Activated CD4-positive, alpha-beta T cell treated with anti-CD3 and anti-CD28 coated beads, Interleukin-2, amount 10 ng/mL, durations not matched to agents 7 days and 5 days (primary cell): ENCODE results near the gene GPR42. TPM values are rescaled to one million over a fixed set of nuclear protein-coding genes. Genes with fewer than 3 reads are reported as not detected.

ENCODE experiments used
- CTCF ChIA-PET: fragments of 350-600 bp; sonication (Branson Sonifier 250); formaldehyde crosslinking; loops from one replicate; lab custom pipeline; 2021; ENCODE audit warnings: antibody characterized with exemption; lab: Charles Lee
- POLR2A ChIA-PET: fragments of 350-600 bp; sonication (Branson Sonifier 250); formaldehyde crosslinking; loops from one replicate; lab custom pipeline; 2021; ENCODE audit warnings: antibody characterized with exemption; lab: Charles Lee
- DNase-seq: peaks from one replicate; pipeline ENCODE4 v3.0.0-alpha.2; 2020
- H3K27ac Mint-ChIP-seq: one replicate; pipeline ENCODE4 v1.8.0; 2021; ENCODE audit warnings: mild to moderate bottlenecking, moderate library complexity, mixed read lengths
- H3K27me3 Mint-ChIP-seq: one replicate; pipeline ENCODE4 v1.8.0; 2021; ENCODE audit warnings: mixed read lengths
- H3K36me3 Mint-ChIP-seq: one replicate; pipeline ENCODE4 v1.8.0; 2021; ENCODE audit warnings: low read depth, mixed read lengths
- H3K4me1 Mint-ChIP-seq: one replicate; pipeline ENCODE4 v1.8.0; 2021; ENCODE audit warnings: mixed read lengths
- H3K4me3 Mint-ChIP-seq: one replicate; pipeline ENCODE4 v1.8.0; 2021; ENCODE audit warnings: mild to moderate bottlenecking, moderate library complexity, mixed read lengths
- H3K9me3 Mint-ChIP-seq: one replicate; pipeline ENCODE4 v1.8.0; 2021; ENCODE audit warnings: mixed read lengths
- total RNA-seq, 2 experiments: library from RNA; stranded (reverse); gene quantifications; one replicate each; pipeline ENCODE4 v1.2.3, GENCODE V29; 2021

GPR42 gene
- total RNA-seq, 2 experiments from 2014 or later = not detected

GRCh38 chr19:35408284-35409171 lies 37.7 kb downstream of the GPR42 start:
- CTCF ChIA-PET = interaction anchor here (0.9 to 1.1 kb wide), 2 partner anchors 9 to 56 kb away, joined by 3 to 4 read pairs; no protein-coding TSS in a partner anchor
- H3K27ac Mint-ChIP-seq = no peak overlapping the region

GRCh38 chr19:35409191-35409590 lies 38.3 kb downstream of the GPR42 start:
- POLR2A ChIA-PET = no interaction called here
- H3K36me3 Mint-ChIP-seq = no peaks in the 10 kb centered on the region
- H3K27ac Mint-ChIP-seq = no peak overlapping the region
- peaks cover 5% of the 10 kb centered on the region for H3K4me1 Mint-ChIP-seq
- H3K27me3 Mint-ChIP-seq = peaks cover 28% of the 10 kb centered on the region
- CTCF ChIA-PET = interaction anchor here (0.9 to 1.1 kb wide), 2 partner anchors 9 to 56 kb away, joined by 3 to 4 read pairs; no protein-coding TSS in a partner anchor
- no peaks in the 10 kb centered on the region for H3K9me3 Mint-ChIP-seq
- H3K4me3 Mint-ChIP-seq = no peak overlapping the region
- DNase-seq = no peak

More at GRCh38 chr19:35408284-35409171, 37.7 kb downstream of the GPR42 start:
- Mint-ChIP-seq H3K9me3 (no peaks in the 10 kb centered on the region), H3K4me3 (no peak overlapping the region), H3K4me1 (peaks cover 5% of the 10 kb centered on the region), H3K36me3 (no peaks in the 10 kb centered on the region), H3K27me3 (peaks cover 24% of the 10 kb centered on the region)
- DNase-seq = no peak
- POLR2A ChIA-PET = no interaction called here

- ChIA-PET CTCF (no interaction called here), POLR2A (no interaction called here)
- H3K4me3 Mint-ChIP-seq = no peak overlapping the region
- H3K9me3 Mint-ChIP-seq = no peaks in the 10 kb centered on the region
- no peaks in the 10 kb centered on the region for H3K36me3 Mint-ChIP-seq
- H3K4me1 Mint-ChIP-seq = no peaks in the 10 kb centered on the region
- no peak overlapping the region for H3K27ac Mint-ChIP-seq
- DNase-seq = no peak
- H3K27me3 Mint-ChIP-seq = peaks cover 33% of the 10 kb centered on the region
Observed at GRCh38 chr19:35410487-35410886, 39.6 kb downstream of the GPR42 start.

GRCh38 chr19:35414442-35414841 lies 43.6 kb downstream of the GPR42 start:
- Mint-ChIP-seq H3K36me3 (no peaks in the 10 kb centered on the region), H3K4me3 (no peak overlapping the region), H3K4me1 (no peaks in the 10 kb centered on the region), H3K27ac (no peak overlapping the region), H3K9me3 (no peaks in the 10 kb centered on the region), H3K27me3 (peaks cover 50% of the 10 kb centered on the region)
- ChIA-PET POLR2A (no interaction called here), CTCF (interaction anchor here (0.6 to 1.9 kb wide), 3 partner anchors 17 to 51 kb away, joined by 3 to 4 read pairs (median 3); no protein-coding TSS in a partner anchor)
- no peak for DNase-seq

GRCh38 chr19:35416331-35416730 lies 45.5 kb downstream of the GPR42 start:
- no peaks in the 10 kb centered on the region for H3K9me3 Mint-ChIP-seq
- no peaks in the 10 kb centered on the region for H3K36me3 Mint-ChIP-seq
- no peak for DNase-seq
- H3K4me1 Mint-ChIP-seq = no peaks in the 10 kb centered on the region
- H3K27me3 Mint-ChIP-seq = peaks cover 42% of the 10 kb centered on the region
- H3K27ac Mint-ChIP-seq = no peak overlapping the region
- CTCF ChIA-PET = no interaction called here
- POLR2A ChIA-PET = interaction anchor here (0.6 kb wide), 1 partner anchor 235 kb away, joined by 4 read pairs; no protein-coding TSS in a partner anchor
- H3K4me3 Mint-ChIP-seq = no peak overlapping the region

- no peak overlapping the region for H3K4me3 Mint-ChIP-seq
- DNase-seq = no peak
- POLR2A ChIA-PET = interaction anchor here (0.6 kb wide), 1 partner anchor 234 kb away, joined by 4 read pairs; no protein-coding TSS in a partner anchor
- H3K36me3 Mint-ChIP-seq = no peaks in the 10 kb centered on the region
- CTCF ChIA-PET = interaction anchor here (1.6 kb wide), 1 partner anchor 9 kb away, joined by 4 read pairs; no protein-coding TSS in a partner anchor
- H3K27ac Mint-ChIP-seq = no peak overlapping the region
- H3K27me3 Mint-ChIP-seq = peaks cover 38% of the 10 kb centered on the region
- no peaks in the 10 kb centered on the region for H3K9me3 Mint-ChIP-seq
- H3K4me1 Mint-ChIP-seq = no peaks in the 10 kb centered on the region
Observed at GRCh38 chr19:35417278-35417677, 46.4 kb downstream of the GPR42 start.

- Mint-ChIP-seq H3K27ac (no peak overlapping the region), H3K4me3 (no peak overlapping the region), H3K27me3 (peaks cover 38% of the 10 kb centered on the region), H3K9me3 (no peaks in the 10 kb centered on the region), H3K4me1 (no peaks in the 10 kb centered on the region), H3K36me3 (no peaks in the 10 kb centered on the region)
- ChIA-PET CTCF (interaction anchor here (0.6 to 1.6 kb wide), 3 partner anchors 9 to 164 kb away, joined by 3 to 5 read pairs (median 4); no protein-coding TSS in a partner anchor), POLR2A (no interaction called here)
- no peak for DNase-seq
Observed at GRCh38 chr19:35417713-35418534, 47.1 kb downstream of the GPR42 start.

GRCh38 chr19:35419046-35419445 lies 48.2 kb downstream of the GPR42 start:
- ChIA-PET POLR2A (no interaction called here), CTCF (no interaction called here)
- Mint-ChIP-seq H3K9me3 (no peaks in the 10 kb centered on the region), H3K27ac (no peak overlapping the region), H3K27me3 (peaks cover 30% of the 10 kb centered on the region), H3K36me3 (no peaks in the 10 kb centered on the region), H3K4me3 (no peak overlapping the region), H3K4me1 (no peaks in the 10 kb centered on the region)
- DNase-seq = no peak

GRCh38 chr19:35419805-35420204 lies 48.9 kb downstream of the GPR42 start:
- peaks cover 30% of the 10 kb centered on the region for H3K27me3 Mint-ChIP-seq
- DNase-seq = no peak
- ChIA-PET CTCF (interaction anchor here (1.1 kb wide), 1 partner anchor 67 kb away, joined by 3 read pairs; no protein-coding TSS in a partner anchor), POLR2A (no interaction called here)
- H3K36me3 Mint-ChIP-seq = no peaks in the 10 kb centered on the region
- H3K4me3 Mint-ChIP-seq = no peak overlapping the region
- H3K4me1 Mint-ChIP-seq = no peaks in the 10 kb centered on the region
- no peak overlapping the region for H3K27ac Mint-ChIP-seq
- no peaks in the 10 kb centered on the region for H3K9me3 Mint-ChIP-seq

GRCh38 chr19:35421362-35421761 lies 50.5 kb downstream of the GPR42 start:
- H3K4me3 Mint-ChIP-seq = no peak overlapping the region
- H3K9me3 Mint-ChIP-seq = no peaks in the 10 kb centered on the region
- no peaks in the 10 kb centered on the region for H3K36me3 Mint-ChIP-seq
- POLR2A ChIA-PET = no interaction called here
- DNase-seq = no peak
- CTCF ChIA-PET = interaction anchor here (1.5 kb wide), 1 partner anchor 19 kb away, joined by 3 read pairs; no protein-coding TSS in a partner anchor
- H3K4me1 Mint-ChIP-seq = no peaks in the 10 kb centered on the region
- peaks cover 18% of the 10 kb centered on the region for H3K27me3 Mint-ChIP-seq
- no peak overlapping the region for H3K27ac Mint-ChIP-seq
